GOT3 (cell line): ENCODE results near the gene CEACAM8.
"Not testable (repeated sequence)": the region's sequence is repeated elsewhere in the genome, so short reads cannot be mapped to it uniquely, and the experiment has no call there.

Experiments
- DNase-seq: peaks from one replicate; lab custom pipeline; 2025; ENCODE audit warnings: mixed read lengths; lab: John Stamatoyannopoulos, UW

The CEACAM8 gene

DNA sequence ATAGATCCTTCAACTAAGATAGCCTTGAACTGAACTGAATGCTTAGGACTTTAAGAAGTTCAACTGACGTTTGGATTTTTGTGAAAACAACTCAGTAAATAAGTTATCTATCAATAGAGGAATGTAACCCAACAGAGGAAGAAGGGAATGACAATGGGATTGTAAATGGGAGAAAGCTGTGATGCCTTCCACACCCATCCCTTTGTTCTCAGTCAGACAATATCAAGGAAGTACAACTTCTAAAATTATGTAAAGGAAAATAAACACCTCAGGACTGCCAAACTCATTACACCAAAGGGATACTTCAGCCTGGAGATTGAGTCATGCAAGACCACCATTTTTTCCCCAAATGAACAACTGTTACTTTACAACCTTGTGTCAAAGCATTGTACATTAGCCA is 21.1 kb downstream of the CEACAM8 start:
- no peak for DNase-seq

GRCh38 chr19:42571116-42571515 is 23.6 kb downstream of the CEACAM8 start:
- DNase-seq: no peak

- no peak for DNase-seq
These were observed 25.5 kb downstream of the CEACAM8 start for GRCh38 chr19:42569193-42569592.

GRCh38 chr19:42568006-42568405 is 26.7 kb downstream of the CEACAM8 start:
- DNase-seq: no peak

DNA sequence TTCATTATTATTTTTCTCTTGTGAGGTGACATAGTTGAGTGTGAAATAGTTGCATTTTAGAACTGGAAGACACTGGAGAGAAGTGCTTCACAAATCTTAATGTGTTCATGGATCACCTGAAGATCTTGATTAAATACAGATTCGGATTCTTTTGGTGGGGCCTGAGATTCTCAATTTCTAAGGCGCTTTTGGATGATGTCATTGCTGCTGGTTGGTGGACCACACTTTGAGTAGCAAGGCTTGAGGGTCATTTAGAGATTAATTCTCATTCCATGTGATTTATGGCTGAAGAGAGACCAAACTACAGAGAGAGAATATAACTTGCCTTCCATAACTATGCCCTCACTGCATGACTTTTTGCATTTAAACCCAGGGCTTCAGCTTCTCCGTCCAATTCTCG is 27.2 kb downstream of the CEACAM8 start:
- DNase-seq: no peak

- no peak for DNase-seq
These were observed 31.1 kb downstream of the CEACAM8 start for GRCh38 chr19:42563352-42564210.

- no peak for DNase-seq
These were observed 33.2 kb downstream of the CEACAM8 start for GRCh38 chr19:42561512-42561911.

DNA sequence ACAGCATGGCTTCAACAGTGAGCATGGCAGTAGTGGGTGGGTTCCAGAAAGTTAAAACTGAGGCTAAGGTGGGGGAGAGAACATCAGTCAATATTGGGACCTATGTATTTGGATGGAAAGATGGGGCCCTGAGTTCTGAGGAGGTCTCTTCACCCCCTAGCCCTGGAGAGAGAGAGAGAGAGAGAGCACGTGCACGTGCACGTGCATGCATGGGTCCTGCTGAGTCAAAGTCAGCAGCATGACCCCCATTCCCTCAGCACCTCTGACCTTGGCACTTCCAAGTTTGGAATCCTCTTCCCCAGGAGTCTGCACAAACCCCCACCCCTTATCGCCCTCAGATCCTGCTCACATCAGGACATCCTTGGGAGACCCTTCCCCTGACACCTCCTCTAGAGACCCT is 34.0 kb downstream of the CEACAM8 start:
- no peak for DNase-seq

- no peak for DNase-seq
These were observed 36.1 kb downstream of the CEACAM8 start for GRCh38 chr19:42558450-42559150.

- DNase-seq: not testable (repeated sequence)
These were observed 37.3 kb downstream of the CEACAM8 start for GRCh38 chr19:42557386-42557871.

DNA sequence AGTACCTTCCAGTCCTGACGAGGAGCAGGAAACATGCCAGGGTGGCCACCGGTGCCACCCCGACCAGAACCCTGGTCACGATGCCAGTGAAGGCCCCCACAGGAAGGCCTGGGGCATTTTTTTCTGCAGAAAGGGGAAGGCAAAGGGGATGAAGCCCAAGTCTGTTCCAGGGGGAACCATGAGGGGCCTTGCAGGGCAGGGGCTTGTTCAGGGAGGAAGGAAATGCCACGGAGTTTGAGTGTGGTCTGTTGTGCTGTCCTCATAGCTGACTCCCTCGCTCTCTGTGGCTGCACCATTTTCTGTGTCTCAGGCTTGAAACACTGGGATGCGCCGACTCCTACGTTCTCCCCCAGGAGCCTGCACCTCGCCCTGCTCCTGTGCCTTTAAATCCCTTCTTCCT is 38.9 kb downstream of the CEACAM8 start:
- DNase-seq: no peak

DNA sequence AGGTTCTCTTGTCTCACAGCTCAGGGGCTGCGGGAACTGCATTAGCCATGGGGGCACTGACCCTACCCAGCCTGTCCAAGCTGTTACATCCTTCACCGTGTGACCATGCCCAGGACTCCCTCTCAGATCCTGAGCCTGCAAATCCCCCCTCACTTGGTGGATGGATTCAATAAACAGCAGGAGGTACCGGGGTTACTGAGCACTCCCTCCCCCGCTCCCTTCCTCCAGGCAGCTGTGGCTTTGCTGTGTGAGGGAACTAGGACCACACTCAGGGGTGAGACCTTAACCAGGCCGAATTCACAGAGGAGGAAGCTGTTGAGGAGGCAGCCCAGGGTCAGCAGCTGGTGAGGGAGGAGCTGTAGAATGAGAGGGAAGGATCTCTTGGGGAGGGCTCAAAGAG is 39.4 kb downstream of the CEACAM8 start:
- DNase-seq: no peak

DNA sequence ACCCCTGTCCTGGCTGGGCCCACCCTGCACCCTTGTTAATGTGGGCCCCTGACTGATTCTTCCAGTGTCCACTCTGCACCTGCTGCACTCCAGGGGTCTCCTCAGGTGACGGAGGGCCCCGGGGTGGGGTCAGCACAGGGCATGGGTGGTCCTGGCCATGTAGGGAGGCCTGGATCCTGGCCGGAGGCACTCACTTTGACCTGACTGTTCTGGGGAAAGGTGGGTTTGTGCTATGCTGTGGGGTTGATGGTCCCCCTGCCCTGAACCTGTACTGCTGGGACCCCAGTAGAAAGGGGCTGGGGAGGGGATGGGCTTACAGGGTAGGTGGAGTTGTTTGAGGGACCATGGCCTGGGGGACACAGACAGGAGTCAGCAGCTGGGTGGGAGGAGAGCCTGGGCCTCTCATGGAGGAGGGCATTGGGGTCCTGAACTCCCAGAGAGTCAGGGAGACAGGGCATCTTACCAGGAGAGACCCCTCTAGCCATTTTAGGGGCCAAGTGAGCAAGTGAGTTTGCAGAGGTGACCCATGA is 40.6 kb downstream of the CEACAM8 start:
- no peak for DNase-seq

- no peak for DNase-seq
These were observed 41.3 kb downstream of the CEACAM8 start for GRCh38 chr19:42553292-42554045.

- no peak for DNase-seq
These were observed 42.3 kb downstream of the CEACAM8 start for GRCh38 chr19:42552086-42553065.

DNA sequence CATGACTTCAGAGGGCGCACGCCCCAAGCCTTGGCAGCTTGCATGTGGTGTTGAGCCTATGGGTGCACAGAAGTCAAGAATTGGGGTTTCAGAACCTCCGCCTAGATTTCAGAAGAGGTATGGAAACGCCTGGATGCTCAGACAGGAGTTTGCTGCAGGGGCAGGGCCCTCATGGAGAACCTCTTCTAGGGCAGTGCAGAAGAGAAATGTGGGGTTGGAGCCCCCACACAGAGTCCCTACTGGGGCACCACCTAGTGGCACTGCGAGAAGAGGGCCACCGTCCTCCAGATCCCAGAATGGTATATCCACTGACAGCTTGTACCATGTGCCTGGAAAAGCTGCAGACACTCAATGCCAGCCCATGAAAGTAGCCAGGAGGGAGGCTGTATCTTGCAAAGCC is 44.2 kb downstream of the CEACAM8 start:
- DNase-seq: not testable (repeated sequence)

GRCh38 chr19:42549067-42549466 is 45.7 kb downstream of the CEACAM8 start:
- not testable (repeated sequence) for DNase-seq

DNA sequence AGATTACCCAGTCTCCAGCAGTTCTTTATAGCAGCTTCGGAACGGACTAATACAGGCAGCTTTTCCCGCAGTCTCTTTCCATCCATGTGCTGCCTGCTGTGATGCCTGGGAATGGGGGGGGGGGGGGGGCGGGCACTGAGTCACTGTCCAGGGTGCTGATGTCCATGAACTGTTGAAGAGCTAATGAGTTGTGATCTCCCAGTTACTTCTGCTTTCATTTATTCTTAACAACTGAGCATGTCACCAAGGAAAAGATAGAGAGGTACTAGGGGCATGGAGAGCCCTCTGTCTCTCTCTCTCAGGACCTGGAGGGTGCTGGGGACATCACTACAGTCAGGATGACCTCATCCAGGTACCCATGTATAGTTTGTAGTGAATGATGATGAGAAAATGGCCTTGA is 46.2 kb downstream of the CEACAM8 start:
- DNase-seq: no peak

DNA sequence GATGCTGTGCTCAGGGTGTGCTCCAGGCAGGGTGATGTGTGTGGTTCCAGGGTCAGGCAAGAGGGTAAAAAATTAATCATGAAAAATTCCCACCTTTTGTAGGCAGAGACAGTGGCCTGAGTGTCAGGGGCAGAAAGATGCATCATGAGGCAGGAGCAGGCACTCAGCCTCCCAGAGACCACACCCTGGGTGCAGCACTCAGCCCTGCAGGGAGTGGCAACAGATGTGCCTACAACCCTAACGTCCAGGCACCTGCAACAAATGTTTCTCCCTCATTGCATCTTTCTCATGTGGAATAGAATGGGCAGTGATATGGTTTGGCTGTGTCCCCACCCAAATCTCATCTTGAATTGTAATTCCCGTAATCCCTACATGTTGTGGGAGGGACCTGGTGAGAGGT is 46.8 kb downstream of the CEACAM8 start:
- DNase-seq: no peak

GRCh38 chr19:42546831-42547500 is 47.8 kb downstream of the CEACAM8 start:
- no peak for DNase-seq
